Stimulated activated CD8-positive, alpha-beta memory T cell treated with anti-CD3 and anti-CD28 coated beads, Interleukin-7, amount 100 ng/mL, for 4 hours (primary cell): ENCODE measurements around the gene CASP2.

Experiments used
- DNase-seq, 2 donors: peaks; one replicate each; pipeline ENCODE4 v3.0.0-alpha.2; 2020; ENCODE audit warnings: low read depth in 2 of 2

The CASP2 gene

GRCh38 chr7:143331179-143331801 lies 43.1 kb downstream of the CASP2 start:
- no peak for DNase-seq

DNA sequence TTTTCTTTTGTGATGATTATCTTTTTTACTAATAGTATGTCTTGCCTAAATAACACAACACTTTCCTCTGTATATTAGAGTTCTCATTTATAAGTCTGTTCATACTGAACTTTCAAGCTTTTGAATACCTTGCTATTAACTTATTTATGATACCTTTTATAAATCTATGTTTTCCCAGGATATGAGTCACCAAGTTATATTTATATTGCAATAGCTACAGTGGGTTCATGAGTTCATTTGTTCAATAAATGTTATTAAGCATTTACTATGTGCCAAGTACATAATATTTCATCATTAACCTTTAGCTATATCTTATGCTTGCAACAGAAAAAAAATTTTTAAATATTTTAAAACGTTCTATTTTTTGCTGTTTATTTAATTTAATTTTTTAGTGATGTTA lies 46.1 kb downstream of the CASP2 start:
- no peak for DNase-seq

DNA sequence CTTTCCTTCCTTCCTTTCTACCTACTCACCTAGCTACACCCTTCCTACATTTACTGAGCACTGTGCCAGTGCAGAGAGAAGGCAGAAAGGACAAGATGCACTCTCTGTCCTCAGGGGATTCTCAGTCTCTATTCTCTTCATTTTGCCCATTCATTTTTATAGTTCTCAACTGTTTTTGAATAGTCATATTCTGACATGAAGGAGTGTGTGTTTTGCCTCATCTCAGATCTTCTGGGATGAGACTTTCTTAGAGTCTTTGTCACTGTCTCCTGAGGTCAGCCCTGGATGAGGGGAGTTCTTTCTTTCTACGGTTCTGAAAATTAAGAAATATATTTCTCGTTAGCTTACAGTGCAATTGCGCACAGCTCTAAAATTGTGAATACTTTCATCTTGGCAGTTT lies 49.1 kb downstream of the CASP2 start:
- no peak for DNase-seq

DNA sequence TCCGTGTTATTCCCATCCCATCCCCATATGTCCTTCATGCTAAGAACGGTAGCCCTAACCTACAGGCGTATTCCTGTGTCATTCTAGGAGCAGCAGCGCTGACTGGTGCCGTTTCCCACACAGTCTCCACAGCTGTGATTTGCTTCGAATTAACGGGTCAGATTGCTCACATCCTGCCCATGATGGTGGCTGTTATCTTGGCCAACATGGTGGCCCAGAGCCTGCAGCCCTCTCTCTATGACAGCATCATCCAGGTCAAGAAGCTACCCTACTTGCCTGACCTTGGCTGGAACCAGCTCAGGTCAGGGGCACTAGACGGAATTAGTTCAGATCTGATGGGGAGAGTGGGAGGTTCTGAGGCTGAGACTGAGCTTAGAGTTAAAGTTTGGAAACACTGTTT lies 53.7 kb downstream of the CASP2 start:
- DNase-seq = no peak

DNA sequence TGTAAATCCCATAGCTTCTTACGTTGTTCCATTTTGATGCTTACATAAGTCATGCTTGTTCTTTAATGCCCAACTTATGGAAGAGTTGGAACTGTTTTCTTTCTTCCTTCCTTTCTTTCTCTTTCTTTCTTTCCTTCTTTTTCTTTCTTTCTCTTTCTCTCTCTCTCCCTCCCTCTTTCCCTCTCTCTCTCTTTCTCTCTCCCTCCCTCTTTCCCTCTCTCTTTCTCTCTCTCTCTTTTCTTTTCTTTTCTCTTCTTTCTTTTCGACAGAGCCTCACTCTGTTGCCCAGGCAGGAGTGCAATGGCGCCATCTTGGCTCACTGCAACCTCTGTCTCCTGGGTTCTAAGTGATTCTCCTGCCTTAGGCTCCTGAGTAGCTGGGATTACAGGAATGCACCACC lies 55.4 kb downstream of the CASP2 start:
- DNase-seq = no peak

DNA sequence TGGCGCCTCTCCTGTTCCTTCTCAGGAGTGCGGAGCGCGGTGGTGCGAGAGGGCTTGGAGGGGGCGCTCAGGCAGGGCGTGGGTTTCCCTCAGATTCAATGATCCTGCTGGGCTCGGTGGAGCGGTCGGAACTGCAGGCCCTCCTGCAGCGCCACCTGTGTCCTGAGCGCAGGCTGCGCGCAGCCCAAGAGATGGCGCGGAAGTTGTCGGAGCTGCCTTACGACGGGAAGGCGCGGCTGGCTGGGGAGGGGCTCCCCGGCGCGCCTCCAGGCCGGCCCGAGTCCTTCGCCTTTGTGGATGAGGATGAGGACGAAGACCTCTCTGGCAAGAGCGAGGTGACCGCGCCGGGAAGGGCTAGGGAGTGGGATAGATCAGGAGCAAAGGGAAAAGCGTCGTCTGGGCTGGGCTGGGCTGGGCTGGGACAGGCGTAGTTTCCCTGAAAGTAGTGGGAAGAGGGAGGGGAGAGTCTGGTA lies 57.3 kb downstream of the CASP2 start:
- DNase-seq = peak; percentile 33 to 47

DNA sequence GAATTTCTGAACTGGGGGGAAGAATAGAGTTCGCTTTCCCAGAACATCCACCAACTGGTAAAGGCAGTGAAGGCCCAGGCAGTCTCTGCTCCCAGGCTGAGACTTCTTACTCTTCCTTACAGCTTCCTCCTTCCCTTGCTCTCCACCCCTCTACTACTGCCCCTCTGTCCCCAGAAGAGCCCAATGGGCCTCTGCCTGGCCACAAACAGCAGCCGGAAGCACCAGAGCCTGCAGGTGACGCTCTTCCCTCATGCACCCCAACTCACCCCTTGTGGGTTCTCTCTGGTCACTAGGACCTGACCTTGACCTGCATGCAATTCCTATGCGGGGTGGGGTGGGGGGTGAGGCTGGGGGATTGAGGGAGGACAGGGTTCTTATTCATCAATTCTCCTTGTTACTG lies 57.9 kb downstream of the CASP2 start:
- DNase-seq = no peak

- DNase-seq = no peak
Observed at GRCh38 chr7:143347950-143348349, 59.8 kb downstream of the CASP2 start.

- no peak for DNase-seq
Observed at GRCh38 chr7:143351060-143351459, 62.9 kb downstream of the CASP2 start.

DNA sequence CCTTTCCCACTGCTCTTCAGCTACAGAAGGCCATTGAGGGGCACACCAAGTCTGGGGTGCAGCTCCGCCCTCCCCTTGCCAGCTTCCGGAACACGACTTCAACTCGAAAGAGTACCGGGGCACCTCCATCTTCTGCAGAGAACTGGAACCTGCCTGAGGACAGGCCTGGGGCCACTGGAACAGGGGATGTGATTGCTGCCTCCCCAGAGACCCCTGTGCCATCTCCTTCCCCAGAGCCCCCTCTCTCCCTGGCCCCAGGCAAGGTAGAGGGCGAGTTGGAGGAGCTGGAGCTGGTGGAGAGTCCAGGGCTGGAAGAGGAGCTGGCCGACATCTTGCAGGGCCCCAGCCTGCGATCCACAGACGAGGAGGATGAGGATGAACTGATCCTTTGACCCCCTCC lies 63.4 kb downstream of the CASP2 start:
- no peak for DNase-seq

- DNase-seq = no peak
Observed at GRCh38 chr7:143352531-143353002, 64.4 kb downstream of the CASP2 start.

GRCh38 chr7:143354376-143354775 lies 66.2 kb downstream of the CASP2 start:
- no peak for DNase-seq

GRCh38 chr7:143354965-143355364 lies 66.8 kb downstream of the CASP2 start:
- no peak for DNase-seq

- no peak for DNase-seq
Observed at GRCh38 chr7:143355450-143356385, 67.6 kb downstream of the CASP2 start.

DNA sequence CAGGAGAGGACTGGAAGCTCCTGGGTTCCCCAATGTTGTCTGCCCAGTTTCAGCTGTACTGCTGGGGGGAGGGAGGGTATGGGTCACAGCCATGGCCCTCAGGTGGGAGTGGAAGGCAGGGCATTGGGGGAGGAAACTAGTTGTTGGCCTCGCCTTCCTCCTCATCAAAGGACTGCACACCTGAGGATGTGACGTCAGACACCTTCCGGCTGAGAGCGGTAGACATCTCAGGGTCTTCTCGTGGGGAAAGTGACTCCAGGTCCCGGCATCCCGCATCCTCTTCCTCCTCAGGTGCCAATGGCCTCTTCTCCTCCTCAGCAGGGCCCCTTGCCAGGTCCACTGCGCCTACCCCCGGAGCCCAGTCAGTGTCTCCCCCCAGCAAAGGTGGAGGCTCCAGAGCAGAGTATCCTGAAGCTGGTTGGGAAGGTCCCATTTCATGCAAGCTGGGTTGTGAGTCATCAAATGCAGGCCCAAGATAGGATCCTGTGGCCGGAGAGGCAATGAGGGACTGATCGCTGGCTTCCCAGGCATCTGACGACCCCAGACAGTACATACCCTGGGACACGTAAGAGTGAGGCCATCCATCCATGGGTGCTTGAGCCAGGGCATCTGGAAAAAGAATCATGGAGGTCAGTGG lies 68.4 kb downstream of the CASP2 start:
- DNase-seq = no peak
